Coronary artery (tissue), 2 donors: ENCODE measurements around the gene CACNA1B.

Experiments used
- DNase-seq: peaks from one replicate; pipeline ENCODE4 v3.0.0-alpha.2; 2017; ENCODE audit warnings: low spot score
- H3K27ac ChIP-seq, 2 donors: fragments of 200-600 bp; sonication (generic); one replicate each; pipeline ENCODE4 v1.5.1; 2016 to 2019
- H3K4me3 ChIP-seq: fragments of 200-600 bp; sonication (generic); 2 replicates; pipeline ENCODE4 v1.5.1; 2016; ENCODE audit warnings: mild to moderate bottlenecking, moderate library complexity
- TF ChIP-seq, protein P1 (sequence below): fragments of 200-600 bp; sonication (generic); IDR thresholded peaks from one replicate; pipeline ENCODE4 v1.5.1; 2019; ENCODE audit warnings: antibody characterized with exemption

The CACNA1B gene

DNA sequence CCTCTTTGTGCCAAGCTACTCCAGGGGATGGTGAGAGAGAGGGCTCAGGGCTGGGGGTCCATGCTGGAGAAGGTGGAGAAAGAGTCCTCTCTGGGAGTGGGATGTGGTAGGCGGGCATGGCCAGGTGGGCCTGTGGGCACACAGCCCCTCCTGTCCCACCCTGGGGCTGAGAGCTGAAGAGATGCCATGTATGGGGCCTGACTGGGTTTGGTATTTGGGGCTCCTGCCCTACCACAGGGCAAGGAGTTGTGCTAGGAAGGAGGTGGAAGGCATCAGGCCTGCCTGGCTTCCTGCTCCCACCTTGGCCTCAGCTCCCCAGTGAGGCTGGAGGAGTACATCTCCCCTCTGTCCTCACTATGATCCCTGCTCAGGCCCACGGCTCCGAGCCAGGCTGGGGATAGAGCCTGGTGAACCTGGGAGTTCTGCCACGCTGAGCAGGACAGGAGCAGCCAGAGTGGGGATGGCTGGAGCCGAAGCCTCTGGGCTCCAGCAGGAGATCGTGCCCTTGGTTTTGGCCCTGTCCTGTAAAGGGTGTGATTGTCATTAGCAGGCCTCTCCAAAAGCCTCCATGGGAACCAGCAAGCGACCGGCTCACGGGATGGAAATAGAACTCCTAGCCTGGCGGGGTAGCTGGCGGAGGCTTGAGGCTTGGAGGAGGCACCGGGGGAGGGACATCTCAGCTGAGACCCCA, 75.5 kb downstream of the CACNA1B start:
- no peak overlapping the region for H3K4me3 ChIP-seq
- DNase-seq = no peak
- no peak overlapping the region for H3K27ac ChIP-seq
- TF ChIP-seq, protein P1, sequence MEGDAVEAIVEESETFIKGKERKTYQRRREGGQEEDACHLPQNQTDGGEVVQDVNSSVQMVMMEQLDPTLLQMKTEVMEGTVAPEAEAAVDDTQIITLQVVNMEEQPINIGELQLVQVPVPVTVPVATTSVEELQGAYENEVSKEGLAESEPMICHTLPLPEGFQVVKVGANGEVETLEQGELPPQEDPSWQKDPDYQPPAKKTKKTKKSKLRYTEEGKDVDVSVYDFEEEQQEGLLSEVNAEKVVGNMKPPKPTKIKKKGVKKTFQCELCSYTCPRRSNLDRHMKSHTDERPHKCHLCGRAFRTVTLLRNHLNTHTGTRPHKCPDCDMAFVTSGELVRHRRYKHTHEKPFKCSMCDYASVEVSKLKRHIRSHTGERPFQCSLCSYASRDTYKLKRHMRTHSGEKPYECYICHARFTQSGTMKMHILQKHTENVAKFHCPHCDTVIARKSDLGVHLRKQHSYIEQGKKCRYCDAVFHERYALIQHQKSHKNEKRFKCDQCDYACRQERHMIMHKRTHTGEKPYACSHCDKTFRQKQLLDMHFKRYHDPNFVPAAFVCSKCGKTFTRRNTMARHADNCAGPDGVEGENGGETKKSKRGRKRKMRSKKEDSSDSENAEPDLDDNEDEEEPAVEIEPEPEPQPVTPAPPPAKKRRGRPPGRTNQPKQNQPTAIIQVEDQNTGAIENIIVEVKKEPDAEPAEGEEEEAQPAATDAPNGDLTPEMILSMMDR = no peak

DNA sequence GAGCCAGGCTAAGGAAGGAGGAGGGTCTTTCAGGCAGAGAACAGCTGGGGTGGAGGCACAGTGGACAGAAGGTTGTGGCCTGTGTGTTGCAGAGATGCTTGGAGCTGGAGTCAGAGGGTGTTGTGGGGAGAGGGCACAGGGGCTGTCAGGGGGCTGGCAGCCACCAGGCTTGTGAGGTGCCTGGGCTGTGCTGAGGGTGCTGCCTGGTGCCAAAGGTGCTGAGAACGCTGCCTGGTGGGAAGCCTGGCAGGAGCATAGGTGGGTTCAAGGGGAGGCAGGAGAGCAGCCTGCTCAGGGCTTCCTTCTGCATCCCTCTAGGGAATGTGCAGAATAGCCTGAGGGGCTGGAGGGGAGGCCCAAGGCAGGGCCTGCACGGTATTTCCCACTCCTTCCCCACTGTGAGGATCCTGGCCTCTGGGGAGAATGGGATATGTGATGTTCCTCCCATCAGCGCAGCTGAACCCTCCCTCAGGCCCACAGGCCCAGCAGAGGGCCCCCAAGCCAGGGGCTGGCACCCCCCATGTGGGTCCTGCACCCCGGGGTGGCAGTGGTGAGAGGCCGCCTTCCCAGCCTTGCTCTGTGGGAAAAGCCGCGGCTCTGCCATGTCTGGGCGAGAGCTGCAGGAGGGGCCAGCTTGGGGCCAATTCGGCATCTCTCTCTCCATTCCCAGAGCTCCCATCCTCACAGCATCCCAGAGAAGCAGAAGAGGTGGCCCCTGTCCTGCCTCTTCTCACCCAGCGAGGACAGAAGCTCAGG, 76.3 kb downstream of the CACNA1B start:
- TF ChIP-seq, protein P1 = no peak
- DNase-seq = no peak
- no peak overlapping the region for H3K4me3 ChIP-seq
- no peak overlapping the region for H3K27ac ChIP-seq

DNA sequence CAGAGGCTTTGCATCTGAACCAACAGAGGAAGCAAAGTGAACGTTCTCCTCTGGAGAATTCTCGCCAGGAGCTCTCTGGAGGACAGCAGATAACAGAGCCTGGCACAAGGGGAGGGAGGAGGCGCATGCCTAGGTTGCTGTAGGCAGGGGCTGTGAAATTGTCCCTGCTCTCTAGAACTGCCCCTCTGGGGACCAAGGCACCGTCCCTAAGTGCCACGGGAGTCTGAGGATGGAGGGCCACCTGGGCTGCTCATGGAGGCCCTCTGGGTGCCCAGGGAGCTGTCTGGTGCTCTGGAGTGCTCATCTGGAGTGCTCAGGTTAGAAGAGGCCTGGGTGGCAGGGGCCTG, 77.6 kb downstream of the CACNA1B start:
- TF ChIP-seq, protein P1 = no peak
- Histone ChIP-seq H3K4me3 (no peak overlapping the region), H3K27ac (no peak overlapping the region)
- no peak for DNase-seq

DNA sequence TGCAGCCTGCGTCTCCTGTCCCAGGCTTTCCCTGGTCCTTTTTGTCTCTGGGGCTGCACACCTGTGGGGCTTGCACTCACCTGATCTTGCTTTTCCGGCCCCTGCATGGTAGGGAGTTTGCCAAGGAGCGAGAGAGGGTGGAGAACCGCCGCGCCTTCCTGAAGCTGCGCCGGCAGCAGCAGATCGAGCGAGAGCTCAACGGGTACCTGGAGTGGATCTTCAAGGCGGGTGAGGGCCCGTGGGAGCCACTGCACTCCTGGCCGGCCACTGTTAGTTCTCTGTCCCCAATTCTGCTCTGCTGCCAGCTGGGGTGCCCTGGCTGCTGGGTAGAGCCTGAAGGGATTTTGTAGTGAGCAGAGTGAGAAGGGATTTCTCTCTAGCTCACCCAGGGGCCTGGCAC, 78.0 kb downstream of the CACNA1B start:
- H3K27ac ChIP-seq = no peak overlapping the region
- TF ChIP-seq, protein P1 = no peak
- H3K4me3 ChIP-seq = no peak overlapping the region
- DNase-seq = no peak

DNA sequence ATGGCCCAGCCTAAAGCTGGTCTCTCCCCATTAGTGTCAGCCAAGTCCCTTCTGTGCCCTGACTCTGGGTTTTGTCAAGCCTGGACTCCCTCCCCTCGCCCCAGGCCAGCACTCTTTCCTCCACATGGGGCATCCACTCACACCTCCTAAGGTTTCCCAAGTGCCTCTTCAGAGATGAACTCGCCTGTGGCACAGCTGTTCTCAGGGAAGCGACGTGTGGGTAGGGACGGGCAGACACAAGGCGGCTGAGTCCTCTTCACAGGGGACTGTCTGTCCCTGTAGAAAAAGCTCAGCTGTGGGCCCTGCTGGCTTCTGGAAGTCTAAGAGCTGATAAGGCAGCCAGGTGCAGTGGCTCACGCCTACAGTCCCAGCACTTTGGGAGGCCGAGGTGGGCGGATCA, 78.5 kb downstream of the CACNA1B start:
- no peak overlapping the region for H3K4me3 ChIP-seq
- TF ChIP-seq, protein P1 = no peak
- DNase-seq = no peak
- no peak overlapping the region for H3K27ac ChIP-seq

DNA sequence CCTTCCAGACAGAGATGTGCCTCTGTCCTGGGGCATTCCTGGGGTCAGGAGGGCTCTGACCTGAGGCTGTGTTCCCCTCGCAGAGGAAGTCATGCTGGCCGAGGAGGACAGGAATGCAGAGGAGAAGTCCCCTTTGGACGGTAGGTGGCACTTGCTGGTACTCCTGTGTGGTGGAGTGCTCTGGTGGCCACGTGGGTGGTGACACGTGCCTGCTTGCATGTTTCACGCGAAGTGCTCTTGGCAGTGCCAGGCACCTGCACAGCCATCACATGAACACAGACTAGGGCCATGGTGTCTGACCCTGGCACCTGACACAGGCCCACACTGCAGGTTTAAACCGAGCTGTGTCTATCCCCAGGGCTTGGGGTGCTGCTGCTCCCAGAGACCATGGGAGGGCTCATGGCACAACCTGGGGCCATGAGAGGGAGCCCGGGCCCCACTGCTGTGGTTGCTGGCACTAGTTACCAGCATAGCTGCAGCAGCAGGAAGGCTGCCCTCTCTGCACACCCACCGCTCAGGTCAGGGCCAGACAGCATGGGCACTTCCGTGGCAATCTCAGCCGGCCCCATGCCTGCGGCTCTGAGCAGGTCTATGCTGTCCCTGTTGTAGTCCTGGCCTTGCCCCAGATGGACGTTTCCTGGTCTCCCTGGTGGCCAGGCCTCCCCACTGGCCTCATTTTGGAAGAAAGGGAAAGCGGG, 79.3 kb downstream of the CACNA1B start:
- TF ChIP-seq, protein P1 = no peak
- no peak overlapping the region for H3K27ac ChIP-seq
- DNase-seq = no peak
- no peak overlapping the region for H3K4me3 ChIP-seq
